Mononuclear cell (primary cell): ENCODE measurements around the gene GPR6. TPM values are rescaled to one million over a fixed set of nuclear protein-coding genes. Genes with fewer than 3 reads are reported as not detected.

Experiments
- H3K27me3 ChIP-seq: 2 replicates; pipeline ENCODE4 v1.6.0; 2011; ENCODE audit warnings: low read length, control low read depth; ENCODE audit not compliant: insufficient read depth
- H3K4me1 ChIP-seq: 2 replicates; pipeline ENCODE4 v1.5.1; 2011; ENCODE audit warnings: mild to moderate bottlenecking, low read length, control low read depth; ENCODE audit not compliant: insufficient read depth
- H3K4me3 ChIP-seq: 2 replicates; pipeline ENCODE4 v1.5.1; 2011; ENCODE audit warnings: mild to moderate bottlenecking, low read length, moderate library complexity
- H3K9me3 ChIP-seq: 2 replicates; pipeline ENCODE4 v1.5.1; 2011; ENCODE audit warnings: low read depth, mild to moderate bottlenecking, control low read depth, low read length
- total RNA-seq: library from RNA; depleted of rRNA; stranded (reverse); fragments of >200 nt; gene quantifications from one replicate; pipeline ENCODE4 v1.2.3, GENCODE V29; 2012

GPR6 gene, protein sequence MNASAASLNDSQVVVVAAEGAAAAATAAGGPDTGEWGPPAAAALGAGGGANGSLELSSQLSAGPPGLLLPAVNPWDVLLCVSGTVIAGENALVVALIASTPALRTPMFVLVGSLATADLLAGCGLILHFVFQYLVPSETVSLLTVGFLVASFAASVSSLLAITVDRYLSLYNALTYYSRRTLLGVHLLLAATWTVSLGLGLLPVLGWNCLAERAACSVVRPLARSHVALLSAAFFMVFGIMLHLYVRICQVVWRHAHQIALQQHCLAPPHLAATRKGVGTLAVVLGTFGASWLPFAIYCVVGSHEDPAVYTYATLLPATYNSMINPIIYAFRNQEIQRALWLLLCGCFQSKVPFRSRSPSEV
- not detected for total RNA-seq

DNA sequence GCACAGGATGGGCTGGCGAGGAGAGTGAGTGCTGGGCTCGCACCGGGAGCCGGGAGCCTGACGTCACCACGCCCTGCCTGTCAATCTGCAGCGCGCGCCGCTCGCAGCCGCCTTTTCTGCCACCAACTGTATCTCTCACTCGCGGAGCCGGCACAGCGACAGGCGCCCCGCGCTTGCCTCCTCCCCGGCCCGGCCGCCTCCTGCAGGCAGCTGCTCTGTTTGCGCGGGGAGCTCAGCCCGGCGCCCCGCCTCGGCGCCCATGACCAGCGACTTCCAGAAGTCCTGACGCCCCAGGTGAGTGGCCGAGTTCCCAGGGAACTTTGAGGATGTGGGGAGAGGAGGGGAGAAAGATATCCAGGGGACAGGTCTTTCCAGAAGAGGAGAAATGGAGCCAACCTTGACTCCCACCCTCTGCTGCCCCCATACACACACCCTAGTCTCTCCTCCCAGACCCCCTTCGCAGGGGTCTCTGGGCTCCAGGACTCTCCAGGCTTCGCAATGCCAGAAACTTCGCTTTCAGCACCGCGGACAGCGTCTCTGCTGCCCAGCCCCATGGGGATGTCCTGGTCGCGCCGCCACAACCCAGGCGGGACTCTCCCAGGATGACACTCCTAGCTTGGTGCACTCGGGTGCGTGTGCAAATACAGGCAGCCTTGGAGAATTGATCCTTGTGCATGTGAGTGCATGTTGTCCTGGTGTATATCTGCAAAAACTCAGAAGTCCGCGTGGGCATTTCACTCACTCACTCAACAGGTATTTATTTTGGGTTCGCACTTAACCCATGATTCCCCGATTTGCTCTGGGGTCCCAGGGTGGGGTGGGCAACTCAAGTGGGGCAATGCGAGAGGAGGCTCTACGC, at the start of gene GPR6:
TSS of gene GPR6 (plus strand) at position 138 of the 859 bp plus-strand sequence. CDS start 802 bp downstream, outside the sequence.
- H3K4me1 ChIP-seq = no peaks in the 10 kb centered on the region
- peaks cover 63% of the 10 kb centered on the region for H3K27me3 ChIP-seq
- H3K9me3 ChIP-seq = no peaks in the 10 kb centered on the region
- H3K4me3 ChIP-seq = no peak within 1 kb of the TSS

DNA sequence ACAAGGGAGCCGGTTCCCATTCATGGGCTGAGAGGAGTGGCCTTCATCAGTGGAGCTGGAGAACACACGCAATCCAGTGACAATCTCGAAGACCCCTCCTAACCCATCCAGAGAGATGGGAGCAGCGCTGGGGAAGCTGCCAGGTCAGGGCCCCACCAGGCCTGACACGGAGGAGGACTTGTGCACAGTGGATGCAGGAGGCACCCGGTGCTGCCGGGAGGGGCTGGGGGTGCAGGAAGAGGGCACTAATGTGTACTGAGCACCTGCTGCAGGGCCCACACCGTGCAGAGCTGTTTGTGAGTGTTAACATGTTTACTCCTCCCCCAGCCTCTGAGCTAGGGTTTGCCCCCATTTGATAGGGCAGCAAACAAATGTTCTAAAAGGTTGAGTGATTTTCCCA, 43.8 kb upstream of the GPR6 start:
- H3K4me3 ChIP-seq = no peak overlapping the region

DNA sequence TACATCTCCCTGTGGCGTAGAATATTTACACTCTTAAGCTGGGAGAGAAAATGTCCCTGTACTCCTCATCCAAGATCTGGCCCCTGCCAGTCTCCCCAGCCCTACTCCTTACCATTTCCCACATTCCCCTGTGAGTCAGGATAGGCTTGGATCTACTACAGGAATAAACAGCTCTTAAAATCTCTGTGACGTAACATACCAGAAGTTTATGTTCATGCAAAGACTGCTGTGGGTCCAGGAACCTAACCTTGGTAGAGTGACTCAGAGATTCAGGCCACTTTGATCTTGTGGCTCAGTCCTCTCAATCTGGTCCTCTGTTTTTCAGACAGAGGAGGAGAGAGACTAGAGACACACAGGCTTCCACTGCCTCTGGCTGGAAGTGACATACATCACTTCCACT, 38.5 kb upstream of the GPR6 start:
- Histone ChIP-seq H3K4me3 (no peak overlapping the region), H3K27me3 (peaks cover 2% of the 10 kb centered on the region), H3K4me1 (no peaks in the 10 kb centered on the region), H3K9me3 (no peaks in the 10 kb centered on the region)

More for the DNA sequence above, 43.8 kb upstream of the GPR6 start:
- Histone ChIP-seq H3K9me3 (no peaks in the 10 kb centered on the region), H3K27me3 (no peaks in the 10 kb centered on the region), H3K4me1 (no peaks in the 10 kb centered on the region)

DNA sequence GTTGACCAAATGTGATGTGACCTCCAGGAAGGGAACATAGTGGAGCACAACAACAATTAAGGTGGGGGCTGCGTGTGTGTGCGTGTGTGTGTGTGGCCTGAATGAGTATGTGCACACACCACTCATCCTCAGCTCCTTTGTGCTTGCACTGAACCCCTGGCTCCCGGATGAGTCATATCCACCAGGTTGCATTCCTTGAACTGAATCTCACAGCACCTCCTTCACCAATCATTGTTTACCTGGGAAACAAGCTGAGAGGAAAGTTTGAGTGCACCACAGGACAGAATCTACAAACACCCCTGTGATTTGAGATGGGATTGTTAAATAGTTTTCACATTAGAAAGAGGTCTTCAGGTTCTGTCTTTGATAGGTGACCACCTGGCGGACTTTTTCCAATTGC, 33.7 kb upstream of the GPR6 start:
- H3K4me3 ChIP-seq = no peak overlapping the region
- peaks cover 2% of the 10 kb centered on the region for H3K27me3 ChIP-seq
- H3K9me3 ChIP-seq = no peaks in the 10 kb centered on the region
- H3K4me1 ChIP-seq = no peaks in the 10 kb centered on the region

DNA sequence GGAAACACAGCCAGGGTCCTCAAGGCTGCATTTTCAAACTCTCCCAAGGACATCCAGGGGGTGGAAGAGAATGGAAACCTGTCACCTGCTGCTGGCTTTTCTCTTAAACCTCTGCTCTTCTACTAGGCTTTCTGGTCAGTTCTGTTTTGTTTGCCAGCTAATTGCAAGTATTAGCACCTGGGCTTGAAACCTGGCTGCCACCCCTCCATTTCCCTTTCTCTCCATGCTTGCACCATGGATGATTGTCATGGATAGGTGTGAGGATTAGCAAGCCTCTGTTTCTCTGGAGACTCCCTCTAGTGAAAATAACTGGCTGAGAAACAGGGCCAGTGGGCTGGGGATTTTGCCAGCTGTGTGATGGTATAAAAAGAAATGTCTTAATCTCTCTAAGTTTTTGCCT, 33.0 kb upstream of the GPR6 start:
- no peaks in the 10 kb centered on the region for H3K4me1 ChIP-seq
- H3K9me3 ChIP-seq = no peaks in the 10 kb centered on the region
- H3K4me3 ChIP-seq = no peak overlapping the region
- H3K27me3 ChIP-seq = peaks cover 2% of the 10 kb centered on the region

DNA sequence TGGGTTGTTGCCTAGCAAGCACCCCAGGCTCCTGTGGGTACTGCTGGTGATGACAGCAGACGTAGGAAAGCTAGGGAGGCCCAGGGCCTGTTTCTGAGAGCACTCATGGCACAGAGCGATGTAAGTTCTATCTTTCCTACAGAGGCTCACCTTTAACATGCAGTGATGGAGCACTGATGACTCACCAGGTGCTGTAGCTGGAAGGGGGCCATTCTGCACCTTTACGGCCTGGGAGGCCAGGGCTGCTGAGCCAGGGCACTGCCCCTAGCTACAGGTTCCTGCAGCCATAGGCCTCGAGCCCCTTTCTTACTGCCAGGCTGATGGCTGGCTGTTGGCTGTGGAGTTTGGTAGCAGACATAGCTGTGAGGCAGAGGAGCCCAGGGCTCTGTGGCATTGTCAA, 31.1 kb upstream of the GPR6 start:
- H3K4me1 ChIP-seq = no peaks in the 10 kb centered on the region
- no peaks in the 10 kb centered on the region for H3K9me3 ChIP-seq
- H3K4me3 ChIP-seq = no peak overlapping the region
- H3K27me3 ChIP-seq = peaks cover 2% of the 10 kb centered on the region

DNA sequence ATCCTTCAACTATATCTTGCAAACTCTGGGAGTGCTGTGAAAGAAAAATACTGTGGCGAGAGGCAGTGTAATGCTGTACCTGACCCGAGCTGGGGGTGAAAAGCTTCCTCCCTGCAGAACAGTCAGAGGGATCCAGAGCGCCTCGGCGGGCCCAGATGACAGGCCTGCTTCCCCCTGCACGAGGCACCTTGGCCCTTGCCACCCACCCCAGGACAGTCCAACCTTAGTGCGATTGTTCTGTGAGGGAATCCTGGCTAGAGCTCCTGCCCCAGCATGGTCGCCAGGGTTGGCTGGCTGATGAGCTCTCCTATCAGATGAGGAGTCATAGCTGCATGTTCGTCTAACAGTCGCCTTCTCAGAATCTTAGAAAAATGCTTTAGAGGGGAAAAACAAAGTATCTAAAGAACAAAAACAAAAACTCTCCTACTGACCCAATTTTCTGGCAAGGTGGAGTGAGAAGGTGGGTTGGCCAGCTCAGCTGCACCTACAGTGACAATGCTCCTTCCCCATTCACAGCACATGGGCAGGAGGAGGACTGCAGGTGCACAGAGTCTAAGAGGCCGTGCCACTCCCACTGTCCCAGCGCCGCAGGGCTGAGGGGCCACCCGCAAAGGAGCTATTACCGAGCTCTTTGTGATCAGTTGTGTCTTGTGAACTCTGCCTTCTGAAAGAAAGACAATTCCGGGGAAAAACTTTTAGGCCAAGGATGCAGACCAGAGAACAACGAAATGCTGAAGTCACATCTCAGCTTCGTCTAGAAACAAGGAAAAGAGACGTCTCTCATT, 28.6 kb upstream of the GPR6 start:
- Histone ChIP-seq H3K4me1 (no peaks in the 10 kb centered on the region), H3K4me3 (no peak overlapping the region), H3K9me3 (no peaks in the 10 kb centered on the region), H3K27me3 (no peaks in the 10 kb centered on the region)

DNA sequence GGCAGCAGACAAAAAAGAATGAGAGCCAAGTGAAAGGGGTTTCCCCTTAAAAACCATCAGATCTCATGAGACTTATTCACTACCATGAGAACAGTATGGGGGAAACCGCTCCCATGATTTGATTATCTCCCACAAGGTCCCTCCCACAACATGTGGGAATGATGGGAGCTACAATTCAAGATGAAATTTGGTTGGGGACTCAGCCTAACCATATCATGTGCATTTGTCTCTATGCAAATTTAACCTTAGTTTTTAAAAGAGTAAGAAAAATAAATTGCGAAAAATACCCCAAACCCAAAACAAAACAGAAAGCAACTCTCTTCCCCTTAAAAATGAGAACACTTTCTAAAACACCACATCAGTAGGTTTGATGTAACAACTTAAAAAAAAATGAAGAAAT, 22.6 kb upstream of the GPR6 start:
- Histone ChIP-seq H3K4me3 (no peak overlapping the region), H3K9me3 (no peaks in the 10 kb centered on the region), H3K27me3 (no peaks in the 10 kb centered on the region), H3K4me1 (no peaks in the 10 kb centered on the region)

DNA sequence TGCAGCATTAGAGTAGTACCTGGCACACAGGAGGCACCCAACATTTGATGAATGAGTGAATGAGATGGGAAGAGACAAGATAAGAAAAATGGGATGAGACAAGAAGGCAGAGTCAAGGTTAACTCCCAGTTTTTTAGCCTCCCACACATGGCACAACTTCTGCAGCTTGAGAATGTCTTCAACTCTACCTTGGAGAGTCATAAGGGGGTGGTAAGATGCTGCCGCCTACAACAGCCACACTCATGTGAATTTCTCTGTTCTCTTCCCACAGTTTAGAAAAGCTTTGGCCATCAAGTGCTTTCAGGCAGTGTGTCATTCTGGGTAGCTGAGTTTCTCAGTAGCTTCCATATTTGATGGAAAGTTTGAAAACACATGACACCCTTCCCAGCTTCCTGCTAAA, 19.5 kb upstream of the GPR6 start:
- H3K4me1 ChIP-seq = no peaks in the 10 kb centered on the region
- no peak overlapping the region for H3K4me3 ChIP-seq
- H3K27me3 ChIP-seq = no peaks in the 10 kb centered on the region
- H3K9me3 ChIP-seq = no peaks in the 10 kb centered on the region

DNA sequence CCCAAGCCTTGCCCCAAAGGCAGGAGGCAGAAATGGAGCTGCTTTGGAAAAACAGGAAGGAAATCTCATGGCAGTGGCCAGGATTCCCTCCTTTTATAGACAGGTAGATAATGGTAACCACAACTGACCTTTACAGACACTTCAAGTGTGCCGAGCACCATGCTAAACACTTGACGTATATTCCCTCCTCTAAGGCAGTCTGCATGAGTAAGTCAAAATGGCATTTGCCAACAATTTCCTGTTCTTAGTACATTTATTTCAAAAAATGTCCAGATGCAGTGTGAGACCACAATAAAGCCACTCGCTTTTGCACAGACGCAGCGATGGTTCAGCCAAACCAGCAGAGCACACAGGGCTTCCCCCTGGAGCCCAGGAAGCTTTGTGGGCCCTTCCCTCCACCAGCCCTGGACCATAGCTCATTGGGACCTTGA, 16.5 kb upstream of the GPR6 start:
- no peak overlapping the region for H3K4me3 ChIP-seq
- H3K27me3 ChIP-seq = no peaks in the 10 kb centered on the region
- H3K9me3 ChIP-seq = no peaks in the 10 kb centered on the region
- no peaks in the 10 kb centered on the region for H3K4me1 ChIP-seq

DNA sequence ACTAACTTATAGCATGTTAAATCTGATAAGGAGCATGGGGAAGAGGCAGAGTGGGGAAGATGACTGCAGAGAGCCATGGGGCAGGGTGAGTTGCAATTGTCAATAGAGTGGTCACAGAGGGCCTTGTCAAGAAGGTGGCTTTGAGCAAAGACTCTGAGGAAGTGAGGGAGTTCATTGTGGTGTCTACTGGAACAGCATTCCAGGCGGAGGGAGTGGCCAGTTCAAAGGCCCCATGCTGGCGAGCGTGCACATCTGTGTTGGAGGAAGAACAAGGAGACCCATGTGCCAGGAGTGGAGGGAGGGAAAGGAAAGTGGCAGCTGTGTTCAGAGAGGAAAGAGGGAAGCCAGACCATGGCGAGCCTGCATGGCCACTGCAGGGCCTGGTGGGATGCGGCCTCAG, 15.8 kb upstream of the GPR6 start:
- H3K4me1 ChIP-seq = no peaks in the 10 kb centered on the region
- H3K9me3 ChIP-seq = no peaks in the 10 kb centered on the region
- H3K27me3 ChIP-seq = no peaks in the 10 kb centered on the region
- no peak overlapping the region for H3K4me3 ChIP-seq

DNA sequence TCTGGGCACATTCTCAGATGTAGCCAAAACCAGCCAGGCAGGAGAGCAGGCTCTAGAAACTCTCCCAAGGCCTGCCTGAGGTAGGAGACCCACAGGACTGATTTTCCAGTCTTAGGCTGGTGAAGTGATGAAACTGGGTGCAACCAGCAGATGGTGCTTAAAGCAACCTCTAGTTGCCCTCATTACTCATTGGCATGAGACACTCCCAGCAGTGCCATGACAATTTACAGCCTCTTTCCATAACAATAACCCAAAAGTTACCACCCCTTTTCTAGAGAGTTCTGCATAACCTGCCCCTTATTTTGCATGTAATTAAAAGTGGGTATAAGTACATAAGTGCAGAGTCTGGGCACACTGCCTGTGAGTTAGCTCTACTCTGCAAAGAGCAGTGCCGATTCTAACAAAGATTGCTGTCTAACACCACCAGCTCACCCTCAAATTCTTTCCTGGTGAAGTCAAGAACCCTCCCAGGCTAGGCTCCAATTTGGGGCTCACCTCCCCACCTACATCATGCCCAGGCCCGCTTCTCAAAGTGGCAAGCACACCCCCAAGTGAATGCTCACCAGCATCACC, 14.4 kb upstream of the GPR6 start:
- Histone ChIP-seq H3K4me1 (no peaks in the 10 kb centered on the region), H3K4me3 (no peak overlapping the region), H3K27me3 (no peaks in the 10 kb centered on the region), H3K9me3 (no peaks in the 10 kb centered on the region)

DNA sequence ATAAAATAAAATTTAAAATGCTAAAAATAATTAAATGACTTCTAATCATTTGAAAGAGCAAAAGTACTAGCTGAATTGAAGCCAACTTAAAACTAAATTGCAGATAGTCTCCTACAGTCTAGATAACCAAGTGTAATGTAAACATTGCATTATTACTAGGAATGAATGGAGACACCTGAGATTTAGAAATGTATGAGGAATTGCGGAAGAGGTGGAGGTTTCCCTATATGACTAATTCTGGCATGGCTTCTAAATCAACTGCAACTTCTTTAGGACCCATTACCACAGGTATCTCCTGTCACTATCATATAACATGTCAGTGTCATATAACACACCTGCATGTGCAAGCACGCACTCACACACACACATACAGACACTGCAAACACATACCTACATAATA, 13.2 kb upstream of the GPR6 start:
- H3K9me3 ChIP-seq = no peaks in the 10 kb centered on the region
- no peaks in the 10 kb centered on the region for H3K4me1 ChIP-seq
- H3K4me3 ChIP-seq = no peak overlapping the region
- H3K27me3 ChIP-seq = no peaks in the 10 kb centered on the region

DNA sequence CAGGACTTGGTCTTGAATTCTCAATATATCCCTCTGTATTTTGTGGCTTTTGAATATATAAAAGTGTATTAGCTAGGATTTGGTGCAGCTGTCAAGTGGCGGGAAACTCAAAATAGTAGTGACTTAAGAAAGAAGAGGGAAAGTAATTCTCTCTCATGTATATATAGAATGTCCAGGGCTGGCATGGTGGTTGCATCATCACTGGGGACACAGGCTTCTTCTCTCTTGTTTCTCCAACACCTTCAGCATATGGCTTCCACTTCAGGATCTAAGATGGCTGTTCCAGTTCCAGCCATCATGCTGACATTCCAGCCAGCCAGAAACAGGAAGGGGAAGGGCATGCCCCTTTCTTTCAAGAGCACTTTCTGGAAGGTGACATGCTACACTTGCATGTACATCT, 11.8 kb upstream of the GPR6 start:
- Histone ChIP-seq H3K9me3 (no peaks in the 10 kb centered on the region), H3K4me1 (no peaks in the 10 kb centered on the region), H3K4me3 (no peak overlapping the region), H3K27me3 (no peaks in the 10 kb centered on the region)

DNA sequence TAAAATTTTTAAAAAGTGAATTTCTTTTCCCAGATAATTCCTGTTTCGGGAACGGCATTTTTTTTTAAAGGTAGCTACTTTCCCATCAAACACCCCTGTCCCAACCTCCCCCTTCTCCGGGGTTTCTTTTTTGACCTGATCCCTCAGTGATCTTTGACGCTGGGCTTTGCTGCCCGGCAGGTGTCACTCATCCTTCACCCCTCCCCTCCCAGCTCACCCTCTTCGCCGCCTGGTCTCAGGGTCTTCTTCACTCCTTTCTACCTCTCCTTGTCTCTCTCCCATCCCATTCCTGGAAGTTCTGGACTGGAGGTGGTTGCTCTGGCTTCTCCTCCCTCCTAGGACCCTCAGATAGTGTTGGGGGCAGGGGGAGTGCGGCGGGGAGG, 329 bp upstream of the GPR6 start:
- Histone ChIP-seq H3K4me3 (no peak overlapping the region), H3K27me3 (peaks cover 65% of the 10 kb centered on the region), H3K9me3 (no peaks in the 10 kb centered on the region), H3K4me1 (no peaks in the 10 kb centered on the region)
